NB4 (cell line): Measurements from ENCODE around the gene DGKH.

Experiments
- TF ChIP-seq, protein P1 (sequence below): IDR thresholded peaks from one replicate; pipeline ENCODE4 v1.5.1; 2012; ENCODE audit warnings: low read depth, low read length
- TF ChIP-seq, protein P2 (sequence below): IDR thresholded peaks from 2 replicates; pipeline ENCODE4 v1.6.1; 2011; ENCODE audit warnings: low read depth, low read length

DNA sequence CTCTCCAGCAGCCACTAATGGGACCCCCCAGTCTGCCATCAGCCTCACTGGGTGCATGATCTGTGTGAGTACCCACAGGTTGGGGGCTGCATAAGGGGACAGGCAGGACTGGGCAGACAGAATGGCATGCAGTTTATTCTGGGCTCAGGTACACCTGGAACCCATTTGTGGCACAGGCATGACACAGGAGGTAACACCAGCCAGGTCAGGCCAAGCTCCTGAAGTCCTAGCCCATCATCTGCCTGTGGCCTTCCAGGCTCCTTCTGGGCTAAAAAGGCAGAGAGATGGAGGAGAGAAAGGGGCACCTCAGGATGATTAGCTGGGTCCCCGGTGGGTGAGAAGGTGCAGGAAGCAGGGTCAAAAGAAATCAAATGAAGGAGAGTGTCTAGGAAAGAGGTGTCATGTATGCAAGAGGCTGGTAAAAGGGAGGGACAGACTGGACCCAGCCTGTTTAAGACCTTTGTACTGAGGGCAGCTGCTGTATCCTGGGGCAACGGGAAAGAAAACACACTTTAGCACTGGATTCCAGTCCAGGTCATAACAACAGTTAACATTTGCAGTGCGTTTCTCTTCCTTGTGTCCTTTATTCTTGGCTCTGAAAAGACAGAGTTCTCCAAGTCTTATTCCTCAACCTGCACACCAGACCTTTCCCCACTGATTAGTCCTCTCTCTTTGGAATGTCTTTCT lies 20.2 kb upstream of the DGKH start:
- TF ChIP-seq, protein P1, sequence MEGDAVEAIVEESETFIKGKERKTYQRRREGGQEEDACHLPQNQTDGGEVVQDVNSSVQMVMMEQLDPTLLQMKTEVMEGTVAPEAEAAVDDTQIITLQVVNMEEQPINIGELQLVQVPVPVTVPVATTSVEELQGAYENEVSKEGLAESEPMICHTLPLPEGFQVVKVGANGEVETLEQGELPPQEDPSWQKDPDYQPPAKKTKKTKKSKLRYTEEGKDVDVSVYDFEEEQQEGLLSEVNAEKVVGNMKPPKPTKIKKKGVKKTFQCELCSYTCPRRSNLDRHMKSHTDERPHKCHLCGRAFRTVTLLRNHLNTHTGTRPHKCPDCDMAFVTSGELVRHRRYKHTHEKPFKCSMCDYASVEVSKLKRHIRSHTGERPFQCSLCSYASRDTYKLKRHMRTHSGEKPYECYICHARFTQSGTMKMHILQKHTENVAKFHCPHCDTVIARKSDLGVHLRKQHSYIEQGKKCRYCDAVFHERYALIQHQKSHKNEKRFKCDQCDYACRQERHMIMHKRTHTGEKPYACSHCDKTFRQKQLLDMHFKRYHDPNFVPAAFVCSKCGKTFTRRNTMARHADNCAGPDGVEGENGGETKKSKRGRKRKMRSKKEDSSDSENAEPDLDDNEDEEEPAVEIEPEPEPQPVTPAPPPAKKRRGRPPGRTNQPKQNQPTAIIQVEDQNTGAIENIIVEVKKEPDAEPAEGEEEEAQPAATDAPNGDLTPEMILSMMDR, result no peak
- TF ChIP-seq, protein P2, sequence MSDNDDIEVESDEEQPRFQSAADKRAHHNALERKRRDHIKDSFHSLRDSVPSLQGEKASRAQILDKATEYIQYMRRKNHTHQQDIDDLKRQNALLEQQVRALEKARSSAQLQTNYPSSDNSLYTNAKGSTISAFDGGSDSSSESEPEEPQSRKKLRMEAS, result no peak
